Nucleus accumbens (tissue), 56 donors: ENCODE measurements around the gene SLC35B1.
"Not testable (repeated sequence)": the region's sequence is repeated elsewhere in the genome, so short reads cannot be mapped to it uniquely, and the experiment has no call there.

Experiments
- DNase-seq, 56 donors: peaks; one replicate each; lab custom pipeline; 2025; lab: John Stamatoyannopoulos, UW

Gene SLC35B1

GRCh38 chr17:49677134-49677932, 30.4 kb downstream of the SLC35B1 start:
- peak; percentile 31 to 95 (median 87) for DNase-seq

GRCh38 chr17:49676276-49676868, 31.4 kb downstream of the SLC35B1 start:
- DNase-seq = no peak

- no peak for DNase-seq
These were observed 33.3 kb downstream of the SLC35B1 start for GRCh38 chr17:49674507-49674906.

GRCh38 chr17:49673679-49674078, 34.1 kb downstream of the SLC35B1 start:
- DNase-seq = not testable (repeated sequence)

GRCh38 chr17:49670641-49671040, 37.1 kb downstream of the SLC35B1 start:
- no peak for DNase-seq

GRCh38 chr17:49670002-49670401, 37.8 kb downstream of the SLC35B1 start:
- DNase-seq = no peak

GRCh38 chr17:49667854-49668253, 39.9 kb downstream of the SLC35B1 start:
- peak in 4 of 56 donors; percentile 10 to 39 (median 28) for DNase-seq

GRCh38 chr17:49664706-49665211, 43.0 kb downstream of the SLC35B1 start:
- DNase-seq = no peak

GRCh38 chr17:49659661-49660382, 47.9 kb downstream of the SLC35B1 start:
- no peak for DNase-seq

- no peak for DNase-seq
These were observed 51.5 kb downstream of the SLC35B1 start for GRCh38 chr17:49656247-49656646.
